HG03095 (cell line): ENCODE measurements around the gene CD74.
"Not testable (repeated sequence)": the region's sequence is repeated elsewhere in the genome, so short reads cannot be mapped to it uniquely, and the experiment has no call there.

Source experiments
- ATAC-seq: cut with Tn5 transposase; IDR thresholded peaks from one replicate; pipeline ENCODE4 v1.9.1; 2021; ENCODE audit warnings: moderate library complexity; ENCODE audit not compliant: unreplicated experiment

Gene CD74

GRCh38 chr5:150441813-150442698 is 29.3 kb upstream of the CD74 start:
- ATAC-seq = no peak

- ATAC-seq = no peak
Measured at GRCh38 chr5:150440948-150441812, 28.5 kb upstream of the CD74 start.

GRCh38 chr5:150438873-150439546 is 26.3 kb upstream of the CD74 start:
- ATAC-seq = no peak

GRCh38 chr5:150436141-150436680 is 23.5 kb upstream of the CD74 start:
- peak; percentile 93 for ATAC-seq

GRCh38 chr5:150434464-150434863 is 21.8 kb upstream of the CD74 start:
- no peak for ATAC-seq

GRCh38 chr5:150431574-150431973 is 18.9 kb upstream of the CD74 start:
- ATAC-seq = no peak

- ATAC-seq = no peak
Measured at GRCh38 chr5:150431048-150431447, 18.3 kb upstream of the CD74 start.

- ATAC-seq = no peak
Measured at GRCh38 chr5:150429410-150429873, 16.7 kb upstream of the CD74 start.

- ATAC-seq = no peak
Measured at GRCh38 chr5:150428978-150429377, 16.3 kb upstream of the CD74 start.

- no peak for ATAC-seq
Measured at GRCh38 chr5:150428106-150428876, 15.6 kb upstream of the CD74 start.

- not testable (repeated sequence) for ATAC-seq
Measured at GRCh38 chr5:150426165-150426564, 13.5 kb upstream of the CD74 start.

- ATAC-seq = no peak
Measured at GRCh38 chr5:150422758-150423157, 10.0 kb upstream of the CD74 start.

- no peak for ATAC-seq
Measured at GRCh38 chr5:150422075-150422474, 9.4 kb upstream of the CD74 start.

- peak; percentile 56 for ATAC-seq
Measured at GRCh38 chr5:150419630-150420270, 7.0 kb upstream of the CD74 start.

- ATAC-seq = not testable (repeated sequence)
Measured at GRCh38 chr5:150413902-150414790, 1.4 kb upstream of the CD74 start.

GRCh38 chr5:150413176-150413901 is 629 bp upstream of the CD74 start:
- no peak for ATAC-seq

- ATAC-seq = peak; percentile 18
Measured at GRCh38 chr5:150411245-150411979, 1.3 kb downstream of the CD74 start.
